Colonic mucosa (tissue), 4 donors: Measurements from ENCODE around the gene PRR23E. TPM values are rescaled to one million over a fixed set of nuclear protein-coding genes. Genes with fewer than 3 reads are reported as not detected.

Experiments
- DNase-seq: peaks from one replicate; pipeline ENCODE4 v3.0.0-alpha.2; 2020
- H3K27ac ChIP-seq: fragments of 200-600 bp; one replicate; pipeline ENCODE4 v1.8.0; 2021
- H3K27me3 ChIP-seq: fragments of 200-600 bp; one replicate; pipeline ENCODE4 v1.8.0; 2021
- H3K36me3 ChIP-seq: fragments of 200-600 bp; one replicate; pipeline ENCODE4 v1.8.0; 2021
- H3K4me1 ChIP-seq: fragments of 200-600 bp; one replicate; pipeline ENCODE4 v1.8.0; 2021; ENCODE audit warnings: mild to moderate bottlenecking
- H3K4me3 ChIP-seq: fragments of 200-600 bp; one replicate; pipeline ENCODE4 v1.8.0; 2021
- H3K9ac ChIP-seq, 2 donors: one replicate each; pipeline ENCODE4 v1.7.0; 2013; ENCODE audit warnings: control low read depth in 2 of 2, low read depth in 2 of 2, low read length in 2 of 2
- H3K9me3 ChIP-seq: fragments of 200-600 bp; one replicate; pipeline ENCODE4 v1.8.0; 2021
- CTCF ChIP-seq: fragments of 200-600 bp; IDR thresholded peaks from one replicate; pipeline ENCODE4 v1.8.0; 2022; ENCODE audit warnings: antibody characterized with exemption, mild to moderate bottlenecking
- intact Hi-C: fragments of 100-400 bp; cut with DNase I; formaldehyde crosslinking; loops from one replicate; pipeline ENCODE4 v1.14.1; 2022
- total RNA-seq, 2 donors: library from RNA; stranded (reverse); fragmentation: NEBNext Ultra II Directional in 1 of 2; extraction: Animal tissue kit (Norgen Biotek cat#: 25700) in 1 of 2; gene quantifications; one replicate each; pipeline ENCODE4 v1.2.1, GENCODE V29; 2021
- donor health status: healthy.
- donor health status: DM: no; HTN: no; CAD: no.
- donor health status: DM: no; HTN: no; CAD: no.

The PRR23E gene
- total RNA-seq, 2 donors from 2014 or later, result not detected

- no peak overlapping the region for H3K4me3 ChIP-seq
- H3K27me3 ChIP-seq, result no peaks in the 10 kb centered on the region
- no peaks in the 10 kb centered on the region for H3K36me3 ChIP-seq
- H3K9ac ChIP-seq, result no peak overlapping the region
- TF ChIP-seq CTCF, result no peak
- no peaks in the 10 kb centered on the region for H3K9me3 ChIP-seq
- DNase-seq, result no peak
- intact Hi-C loops, result no loop called here
- no peaks in the 10 kb centered on the region for H3K4me1 ChIP-seq
- no peak overlapping the region for H3K27ac ChIP-seq
Measured at GRCh38 chr3:127161236-127161635, 31.7 kb upstream of the PRR23E start.

GRCh38 chr3:127161973-127162579 lies 30.9 kb upstream of the PRR23E start:
- Histone ChIP-seq H3K27ac (no peak overlapping the region), H3K9me3 (no peaks in the 10 kb centered on the region), H3K9ac (no peak overlapping the region), H3K36me3 (no peaks in the 10 kb centered on the region), H3K27me3 (no peaks in the 10 kb centered on the region), H3K4me1 (no peaks in the 10 kb centered on the region), H3K4me3 (no peak overlapping the region)
- no peak for DNase-seq
- TF ChIP-seq CTCF, result no peak
- intact Hi-C loops, result no loop called here

GRCh38 chr3:127162947-127163645 lies 29.8 kb upstream of the PRR23E start:
- H3K27me3 ChIP-seq, result no peaks in the 10 kb centered on the region

GRCh38 chr3:127164615-127165014 lies 28.3 kb upstream of the PRR23E start:
- Histone ChIP-seq H3K4me1 (no peaks in the 10 kb centered on the region), H3K27ac (no peak overlapping the region), H3K36me3 (no peaks in the 10 kb centered on the region), H3K9ac (no peak overlapping the region), H3K27me3 (no peaks in the 10 kb centered on the region), H3K9me3 (no peaks in the 10 kb centered on the region), H3K4me3 (no peak overlapping the region)
- intact Hi-C loops, result no loop called here
- TF ChIP-seq CTCF, result no peak
- no peak for DNase-seq

More at GRCh38 chr3:127162947-127163645, 29.8 kb upstream of the PRR23E start:
- TF ChIP-seq CTCF, result no peak
- H3K36me3 ChIP-seq, result no peaks in the 10 kb centered on the region
- no peaks in the 10 kb centered on the region for H3K9me3 ChIP-seq
- H3K9ac ChIP-seq, result no peak overlapping the region
- no peak for DNase-seq
- H3K27ac ChIP-seq, result no peak overlapping the region
- H3K4me3 ChIP-seq, result no peak overlapping the region
- H3K4me1 ChIP-seq, result no peaks in the 10 kb centered on the region
- intact Hi-C loops, result no loop called here

GRCh38 chr3:127165036-127165435 lies 27.9 kb upstream of the PRR23E start:
- no peaks in the 10 kb centered on the region for H3K27me3 ChIP-seq
- H3K36me3 ChIP-seq, result no peaks in the 10 kb centered on the region
- intact Hi-C loops, result no loop called here
- H3K9ac ChIP-seq, result no peak overlapping the region
- H3K4me3 ChIP-seq, result no peak overlapping the region
- no peak for TF ChIP-seq CTCF
- no peaks in the 10 kb centered on the region for H3K4me1 ChIP-seq
- H3K27ac ChIP-seq, result no peak overlapping the region
- DNase-seq, result no peak
- H3K9me3 ChIP-seq, result no peaks in the 10 kb centered on the region
